HG02610 (cell line): ENCODE results near the gene VWCE.
"Not testable (repeated sequence)": the region's sequence is repeated elsewhere in the genome, so short reads cannot be mapped to it uniquely, and the experiment has no call there.

Experiments
- ATAC-seq: cut with Tn5 transposase; IDR thresholded peaks from one replicate; pipeline ENCODE4 v1.9.1; 2021; ENCODE audit warnings: mild to moderate bottlenecking, moderate library complexity; ENCODE audit not compliant: unreplicated experiment

Gene VWCE

GRCh38 chr11:61219016-61219415, 76.1 kb downstream of the VWCE start:
- ATAC-seq: not testable (repeated sequence)

- ATAC-seq: not testable (repeated sequence)
Observed at GRCh38 chr11:61218306-61218705, 76.8 kb downstream of the VWCE start.

- ATAC-seq: not testable (repeated sequence)
Observed at GRCh38 chr11:61213711-61214324, 81.3 kb downstream of the VWCE start.

- not testable (repeated sequence) for ATAC-seq
Observed at GRCh38 chr11:61212202-61212601, 82.9 kb downstream of the VWCE start.

GRCh38 chr11:61211327-61211952, 83.7 kb downstream of the VWCE start:
- ATAC-seq: not testable (repeated sequence)

GRCh38 chr11:61210629-61211028, 84.5 kb downstream of the VWCE start:
- ATAC-seq: not testable (repeated sequence)
